SKM-1 treated with dmso at 0.1 percent for 144 hours (cell line): ENCODE data around the gene PRKCQ.

Experiments
- DNase-seq: peaks from one replicate; lab custom pipeline; 2025; ENCODE audit not compliant: unreplicated experiment; lab: John Stamatoyannopoulos, UW

Gene PRKCQ

GRCh38 chr10:6569259-6569658 is 10.8 kb downstream of the PRKCQ start:
- no peak for DNase-seq

GRCh38 chr10:6567884-6568283 is 12.2 kb downstream of the PRKCQ start:
- DNase-seq, result no peak

- DNase-seq, result no peak
Measured at GRCh38 chr10:6567203-6567703, 12.8 kb downstream of the PRKCQ start.

GRCh38 chr10:6565588-6565987 is 14.5 kb downstream of the PRKCQ start:
- no peak for DNase-seq

- DNase-seq, result no peak
Measured at GRCh38 chr10:6564367-6564766, 15.7 kb downstream of the PRKCQ start.

- no peak for DNase-seq
Measured at GRCh38 chr10:6563731-6564130, 16.3 kb downstream of the PRKCQ start.

- no peak for DNase-seq
Measured at GRCh38 chr10:6563075-6563474, 17.0 kb downstream of the PRKCQ start.

- DNase-seq, result no peak
Measured at GRCh38 chr10:6562221-6562620, 17.9 kb downstream of the PRKCQ start.

- DNase-seq, result no peak
Measured at GRCh38 chr10:6561552-6561951, 18.5 kb downstream of the PRKCQ start.

GRCh38 chr10:6558759-6559461 is 21.2 kb downstream of the PRKCQ start:
- DNase-seq, result no peak

- DNase-seq, result no peak
Measured at GRCh38 chr10:6558272-6558671, 21.8 kb downstream of the PRKCQ start.

GRCh38 chr10:6553937-6554336 is 26.1 kb downstream of the PRKCQ start:
- no peak for DNase-seq

- DNase-seq, result no peak
Measured at GRCh38 chr10:6543431-6544005, 36.6 kb downstream of the PRKCQ start.

- DNase-seq, result no peak
Measured at GRCh38 chr10:6542999-6543430, 37.1 kb downstream of the PRKCQ start.

GRCh38 chr10:6539833-6540232 is 40.2 kb downstream of the PRKCQ start:
- no peak for DNase-seq

GRCh38 chr10:6537770-6538169 is 42.3 kb downstream of the PRKCQ start:
- DNase-seq, result peak; percentile 40

- DNase-seq, result no peak
Measured at GRCh38 chr10:6536102-6536501, 44.0 kb downstream of the PRKCQ start.

- no peak for DNase-seq
Measured at GRCh38 chr10:6535156-6535764, 44.8 kb downstream of the PRKCQ start.

GRCh38 chr10:6532321-6532720 is 47.8 kb downstream of the PRKCQ start:
- no peak for DNase-seq

- DNase-seq, result no peak
Measured at GRCh38 chr10:6530966-6531365, 49.1 kb downstream of the PRKCQ start.

- no peak for DNase-seq
Measured at GRCh38 chr10:6530211-6530840, 49.8 kb downstream of the PRKCQ start.
